Measurements from ENCODE around the gene ATXN10.
"Not testable (repeated sequence)": the region's sequence is repeated elsewhere in the genome, so short reads cannot be mapped to it uniquely, and the experiment has no call there.

ATXN10 gene

DNA sequence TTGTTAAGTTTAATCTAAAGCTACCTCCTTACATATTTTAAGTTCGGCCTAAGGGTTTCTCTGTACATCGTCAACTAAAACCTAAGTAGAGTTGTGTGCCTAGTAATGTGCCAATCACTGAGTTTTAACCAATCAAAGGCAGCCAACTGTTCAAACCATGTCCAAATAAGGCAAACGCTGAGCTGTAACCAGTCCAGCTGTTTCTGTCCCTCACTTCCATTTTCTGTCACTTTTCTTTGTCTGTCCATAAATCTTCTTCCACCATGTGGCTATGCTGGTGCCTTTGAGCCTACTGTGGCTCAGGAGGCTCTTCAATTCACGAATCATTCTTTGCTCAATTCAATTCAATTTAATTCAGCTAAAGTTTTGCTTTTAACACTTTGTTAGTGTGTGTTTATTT lies 13.9 kb upstream of the ATXN10 start:
- no peaks in the 10 kb centered on the region for H3K79me2 ChIP-seq (ENCODE audit: insufficient read depth, low read length)
- H3K9me3 ChIP-seq (ENCODE audit: insufficient read depth, low read depth, low read length): no peaks in the 10 kb centered on the region
- H3K36me3 ChIP-seq (ENCODE audit: insufficient read depth, low read length): no peaks in the 10 kb centered on the region
- no peaks in the 10 kb centered on the region for H4K20me1 ChIP-seq (ENCODE audit: insufficient read depth, low read length, poor library complexity, severe bottlenecking)
- H3F3A ChIP-seq (ENCODE audit: low read depth): no peaks in the 10 kb centered on the region
- H3K9me2 ChIP-seq (replicated peaks; ENCODE audit: low read depth, low read length): no peaks in the 10 kb centered on the region
- H3K4me1 ChIP-seq (ENCODE audit: insufficient read depth, low read length, poor library complexity, severe bottlenecking): no peaks in the 10 kb centered on the region
- no peak overlapping the region for H3K4me3 ChIP-seq (ENCODE audit: low read length, poor library complexity, severe bottlenecking)
- H3K27me3 ChIP-seq (ENCODE audit: insufficient read depth, low read length, poor library complexity, severe bottlenecking): no peaks in the 10 kb centered on the region
- TF ChIP-seq, protein P1, sequence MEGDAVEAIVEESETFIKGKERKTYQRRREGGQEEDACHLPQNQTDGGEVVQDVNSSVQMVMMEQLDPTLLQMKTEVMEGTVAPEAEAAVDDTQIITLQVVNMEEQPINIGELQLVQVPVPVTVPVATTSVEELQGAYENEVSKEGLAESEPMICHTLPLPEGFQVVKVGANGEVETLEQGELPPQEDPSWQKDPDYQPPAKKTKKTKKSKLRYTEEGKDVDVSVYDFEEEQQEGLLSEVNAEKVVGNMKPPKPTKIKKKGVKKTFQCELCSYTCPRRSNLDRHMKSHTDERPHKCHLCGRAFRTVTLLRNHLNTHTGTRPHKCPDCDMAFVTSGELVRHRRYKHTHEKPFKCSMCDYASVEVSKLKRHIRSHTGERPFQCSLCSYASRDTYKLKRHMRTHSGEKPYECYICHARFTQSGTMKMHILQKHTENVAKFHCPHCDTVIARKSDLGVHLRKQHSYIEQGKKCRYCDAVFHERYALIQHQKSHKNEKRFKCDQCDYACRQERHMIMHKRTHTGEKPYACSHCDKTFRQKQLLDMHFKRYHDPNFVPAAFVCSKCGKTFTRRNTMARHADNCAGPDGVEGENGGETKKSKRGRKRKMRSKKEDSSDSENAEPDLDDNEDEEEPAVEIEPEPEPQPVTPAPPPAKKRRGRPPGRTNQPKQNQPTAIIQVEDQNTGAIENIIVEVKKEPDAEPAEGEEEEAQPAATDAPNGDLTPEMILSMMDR (conservative IDR thresholded peaks at IDR 0.05; ENCODE audit: low read length): no peak
- TF ChIP-seq EZH2phosphoT487 (IDR thresholded peaks at IDR 0.05; ENCODE audit: borderline replicate concordance): no peak
- H2AFZ ChIP-seq (ENCODE audit: low read length): no peak overlapping the region
- H3K4me2 ChIP-seq (ENCODE audit: low read depth, low read length, poor library complexity, severe bottlenecking): no peak overlapping the region
- no peak overlapping the region for H3K9ac ChIP-seq (ENCODE audit: low read depth, low read length, poor library complexity, severe bottlenecking)

- TF ChIP-seq EZH2phosphoT487 (IDR thresholded peaks at IDR 0.05; ENCODE audit: borderline replicate concordance): no peak
- TF ChIP-seq, protein P1 (conservative IDR thresholded peaks at IDR 0.05; ENCODE audit: low read length): no peak
- Histone ChIP-seq H3K9ac (ENCODE audit: low read depth, low read length, poor library complexity, severe bottlenecking) (no peak overlapping the region), H3K36me3 (ENCODE audit: insufficient read depth, low read length) (no peaks in the 10 kb centered on the region), H3F3A (ENCODE audit: low read depth) (no peaks in the 10 kb centered on the region), H3K9me3 (ENCODE audit: insufficient read depth, low read depth, low read length) (no peaks in the 10 kb centered on the region), H4K20me1 (ENCODE audit: insufficient read depth, low read length, poor library complexity, severe bottlenecking) (no peaks in the 10 kb centered on the region), H3K79me2 (ENCODE audit: insufficient read depth, low read length) (no peaks in the 10 kb centered on the region), H2AFZ (ENCODE audit: low read length) (no peak overlapping the region), H3K4me3 (ENCODE audit: low read length, poor library complexity, severe bottlenecking) (no peak overlapping the region), H3K4me2 (ENCODE audit: low read depth, low read length, poor library complexity, severe bottlenecking) (no peak overlapping the region), H3K4me1 (ENCODE audit: insufficient read depth, low read length, poor library complexity, severe bottlenecking) (no peaks in the 10 kb centered on the region), H3K9me2 (replicated peaks; ENCODE audit: low read depth, low read length) (no peaks in the 10 kb centered on the region), H3K27me3 (ENCODE audit: insufficient read depth, low read length, poor library complexity, severe bottlenecking) (no peaks in the 10 kb centered on the region)
These were observed 7.4 kb upstream of the ATXN10 start for GRCh38 chr22:45664136-45664646.

DNA sequence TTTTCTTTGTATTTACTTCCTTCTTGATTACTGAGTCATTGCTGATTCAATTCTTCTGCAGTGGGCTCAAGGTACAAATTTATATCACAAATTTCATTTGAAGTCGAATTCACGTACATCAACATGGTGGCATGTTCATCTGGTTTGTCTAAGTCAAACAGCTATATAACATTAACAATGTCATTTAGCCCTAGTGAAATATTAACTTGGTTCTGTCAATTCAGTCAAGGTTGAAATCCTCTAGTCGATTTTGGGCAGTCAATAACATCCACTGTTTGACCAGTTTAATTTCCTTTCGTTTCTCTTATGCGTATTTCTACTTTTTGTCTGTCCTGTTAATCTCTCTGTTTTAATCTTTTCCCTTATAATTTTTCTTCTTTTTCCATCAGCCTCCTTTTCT lies 4.1 kb upstream of the ATXN10 start:
- no peaks in the 10 kb centered on the region for H3K9me2 ChIP-seq (replicated peaks; ENCODE audit: low read depth, low read length)
- H3K4me1 ChIP-seq (ENCODE audit: insufficient read depth, low read length, poor library complexity, severe bottlenecking): peaks cover 9% of the 10 kb centered on the region
- H3K27me3 ChIP-seq (ENCODE audit: insufficient read depth, low read length, poor library complexity, severe bottlenecking): no peaks in the 10 kb centered on the region
- H3K4me2 ChIP-seq (ENCODE audit: low read depth, low read length, poor library complexity, severe bottlenecking): no peak overlapping the region
- no peak overlapping the region for H3K4me3 ChIP-seq (ENCODE audit: low read length, poor library complexity, severe bottlenecking)
- H3K9ac ChIP-seq (ENCODE audit: low read depth, low read length, poor library complexity, severe bottlenecking): no peak overlapping the region
- no peaks in the 10 kb centered on the region for H3K9me3 ChIP-seq (ENCODE audit: insufficient read depth, low read depth, low read length)
- H3F3A ChIP-seq (ENCODE audit: low read depth): no peaks in the 10 kb centered on the region
- no peak for TF ChIP-seq EZH2phosphoT487 (IDR thresholded peaks at IDR 0.05; ENCODE audit: borderline replicate concordance)
- TF ChIP-seq, protein P1 (conservative IDR thresholded peaks at IDR 0.05; ENCODE audit: low read length): no peak
- H3K79me2 ChIP-seq (ENCODE audit: insufficient read depth, low read length): peaks cover 12% of the 10 kb centered on the region
- peaks cover 2% of the 10 kb centered on the region for H4K20me1 ChIP-seq (ENCODE audit: insufficient read depth, low read length, poor library complexity, severe bottlenecking)
- no peak overlapping the region for H2AFZ ChIP-seq (ENCODE audit: low read length)
- no peaks in the 10 kb centered on the region for H3K36me3 ChIP-seq (ENCODE audit: insufficient read depth, low read length)

DNA sequence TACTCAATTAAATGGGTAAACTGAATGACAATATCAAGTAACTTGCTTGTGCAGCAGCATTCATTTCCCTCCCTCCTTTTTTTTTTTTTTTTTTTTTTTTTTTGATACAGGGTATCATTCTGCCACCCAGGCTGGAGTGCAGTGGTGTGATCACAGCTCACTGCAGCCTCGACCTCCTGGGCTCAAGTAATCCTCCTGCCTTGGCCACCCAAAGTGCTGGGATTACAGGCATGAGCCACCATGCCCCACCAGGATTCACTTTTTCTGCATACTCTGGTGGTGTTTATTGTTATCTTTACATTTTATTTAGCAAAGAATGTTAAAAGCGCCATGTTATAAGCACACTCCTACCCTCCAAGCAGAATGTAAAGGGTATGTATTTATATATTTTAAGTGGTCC lies 1.3 kb upstream of the ATXN10 start:
- H3K79me2 ChIP-seq (ENCODE audit: insufficient read depth, low read length): peaks cover 41% of the 10 kb centered on the region
- not testable (repeated sequence) for H3K9ac ChIP-seq (ENCODE audit: low read depth, low read length, poor library complexity, severe bottlenecking); H2AFZ ChIP-seq (ENCODE audit: low read length); H3K9me3 ChIP-seq (ENCODE audit: insufficient read depth, low read depth, low read length); H3F3A ChIP-seq (ENCODE audit: low read depth); H3K27me3 ChIP-seq (ENCODE audit: insufficient read depth, low read length, poor library complexity, severe bottlenecking); H3K4me3 ChIP-seq (ENCODE audit: low read length, poor library complexity, severe bottlenecking); H3K36me3 ChIP-seq (ENCODE audit: insufficient read depth, low read length); H3K4me2 ChIP-seq (ENCODE audit: low read depth, low read length, poor library complexity, severe bottlenecking); H3K9me2 ChIP-seq (replicated peaks; ENCODE audit: low read depth, low read length)
- H3K4me1 ChIP-seq (ENCODE audit: insufficient read depth, low read length, poor library complexity, severe bottlenecking): peaks cover 38% of the 10 kb centered on the region
- H4K20me1 ChIP-seq (ENCODE audit: insufficient read depth, low read length, poor library complexity, severe bottlenecking): peaks cover 30% of the 10 kb centered on the region
